ENCODE measurements around the gene TBC1D23. TPM values are rescaled to one million over a fixed set of nuclear protein-coding genes. Genes with fewer than 3 reads are reported as not detected.

The TBC1D23 gene
- total and polyA plus RNA-seq, 2 experiments from 2014 or later, result 22.4 to 34.4 TPM

DNA sequence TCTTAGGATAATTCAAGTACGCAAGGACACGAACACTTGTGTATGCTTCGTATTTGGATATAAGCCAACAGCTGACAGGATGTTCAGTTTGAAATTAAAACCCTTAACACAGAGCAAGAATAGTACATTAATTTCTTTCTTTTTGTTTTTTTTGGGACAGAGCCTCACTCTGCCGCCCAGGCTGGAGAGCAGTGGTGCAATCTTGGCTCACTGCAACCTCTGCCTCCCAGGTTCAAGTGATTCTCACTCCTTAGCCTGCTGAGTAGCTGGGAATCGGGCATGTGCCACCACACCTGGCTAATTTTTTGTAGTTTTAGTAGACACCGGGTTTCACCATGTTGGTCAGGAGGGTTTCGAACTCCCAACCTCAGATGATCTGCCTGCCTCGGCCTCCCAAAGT, 107.6 kb downstream of the TBC1D23 start:
- Histone ChIP-seq H3K9me2 (ENCODE audit: insufficient read depth) (no peaks in the 10 kb centered on the region), H3K27ac (ENCODE audit: low read depth) (no peak overlapping the region), H3K27me3 (ENCODE audit: insufficient read depth) (no peaks in the 10 kb centered on the region), H3K79me2 (replicated peaks; ENCODE audit: insufficient read depth) (no peaks in the 10 kb centered on the region), H3F3A (replicated peaks; ENCODE audit: low read depth) (no peaks in the 10 kb centered on the region), H4K20me1 (replicated peaks; ENCODE audit: insufficient read depth) (no peaks in the 10 kb centered on the region), H3K4me1 (ENCODE audit: insufficient read depth) (peaks cover 13% of the 10 kb centered on the region), H3K36me3 (ENCODE audit: insufficient read depth) (peaks cover 18% of the 10 kb centered on the region; the same call in 1 of the 2 replicates), H3K4me2 (no peak overlapping the region), H3K4me3 (no peak overlapping the region), H2AFZ (no peak overlapping the region)
- ATAC-seq, result no peak
- H3K4me1 Mint-ChIP-seq, result peaks cover 3% of the 10 kb centered on the region; the same call in 1 of the 3 replicates
- H3K9me3 Mint-ChIP-seq, result no peaks in the 10 kb centered on the region
- H3K4me3 Mint-ChIP-seq, result no peak overlapping the region
- H3K27me3 Mint-ChIP-seq (ENCODE audit: insufficient read depth, low read depth, poor library complexity), result peaks cover 2% of the 10 kb centered on the region
- peaks cover 61% of the 10 kb centered on the region for H3K36me3 Mint-ChIP-seq (ENCODE audit: low read depth)
- no peak for DNase-seq (ENCODE audit: low spot score)
- no peak overlapping the region for H3K27ac Mint-ChIP-seq
- TF ChIP-seq ZNF331 (CRISPR knock-in tag; IDR thresholded peaks at IDR 0.05; ENCODE audit: low read depth) (no peak), STAT1 (IDR thresholded peaks at IDR 0.05; ENCODE audit: unreplicated experiment) (no peak), ZNF114 (CRISPR knock-in tag; IDR thresholded peaks at IDR 0.05) (no peak), EZH2 (IDR thresholded peaks at IDR 0.05; ENCODE audit: low read depth, unreplicated experiment) (no peak), EZH2phosphoT487 (IDR thresholded peaks at IDR 0.05; ENCODE audit: unreplicated experiment) (no peak), POLR2AphosphoS5 (IDR thresholded peaks at IDR 0.05; ENCODE audit: low read depth) (no peak), NANOG (IDR thresholded peaks at IDR 0.05; ENCODE audit: borderline replicate concordance) (no peak), CREB1 (CRISPR knock-in tag; IDR thresholded peaks at IDR 0.05; ENCODE audit: low read depth) (no peak), ETS1 (IDR thresholded peaks at IDR 0.05) (no peak), CTCF (conservative IDR thresholded peaks at IDR 0.05; ENCODE audit: low read depth in 2 of 2) (no peak), JUNB (IDR thresholded peaks at IDR 0.05; ENCODE audit: unreplicated experiment) (no peak)
- TF ChIP-seq, protein P1, sequence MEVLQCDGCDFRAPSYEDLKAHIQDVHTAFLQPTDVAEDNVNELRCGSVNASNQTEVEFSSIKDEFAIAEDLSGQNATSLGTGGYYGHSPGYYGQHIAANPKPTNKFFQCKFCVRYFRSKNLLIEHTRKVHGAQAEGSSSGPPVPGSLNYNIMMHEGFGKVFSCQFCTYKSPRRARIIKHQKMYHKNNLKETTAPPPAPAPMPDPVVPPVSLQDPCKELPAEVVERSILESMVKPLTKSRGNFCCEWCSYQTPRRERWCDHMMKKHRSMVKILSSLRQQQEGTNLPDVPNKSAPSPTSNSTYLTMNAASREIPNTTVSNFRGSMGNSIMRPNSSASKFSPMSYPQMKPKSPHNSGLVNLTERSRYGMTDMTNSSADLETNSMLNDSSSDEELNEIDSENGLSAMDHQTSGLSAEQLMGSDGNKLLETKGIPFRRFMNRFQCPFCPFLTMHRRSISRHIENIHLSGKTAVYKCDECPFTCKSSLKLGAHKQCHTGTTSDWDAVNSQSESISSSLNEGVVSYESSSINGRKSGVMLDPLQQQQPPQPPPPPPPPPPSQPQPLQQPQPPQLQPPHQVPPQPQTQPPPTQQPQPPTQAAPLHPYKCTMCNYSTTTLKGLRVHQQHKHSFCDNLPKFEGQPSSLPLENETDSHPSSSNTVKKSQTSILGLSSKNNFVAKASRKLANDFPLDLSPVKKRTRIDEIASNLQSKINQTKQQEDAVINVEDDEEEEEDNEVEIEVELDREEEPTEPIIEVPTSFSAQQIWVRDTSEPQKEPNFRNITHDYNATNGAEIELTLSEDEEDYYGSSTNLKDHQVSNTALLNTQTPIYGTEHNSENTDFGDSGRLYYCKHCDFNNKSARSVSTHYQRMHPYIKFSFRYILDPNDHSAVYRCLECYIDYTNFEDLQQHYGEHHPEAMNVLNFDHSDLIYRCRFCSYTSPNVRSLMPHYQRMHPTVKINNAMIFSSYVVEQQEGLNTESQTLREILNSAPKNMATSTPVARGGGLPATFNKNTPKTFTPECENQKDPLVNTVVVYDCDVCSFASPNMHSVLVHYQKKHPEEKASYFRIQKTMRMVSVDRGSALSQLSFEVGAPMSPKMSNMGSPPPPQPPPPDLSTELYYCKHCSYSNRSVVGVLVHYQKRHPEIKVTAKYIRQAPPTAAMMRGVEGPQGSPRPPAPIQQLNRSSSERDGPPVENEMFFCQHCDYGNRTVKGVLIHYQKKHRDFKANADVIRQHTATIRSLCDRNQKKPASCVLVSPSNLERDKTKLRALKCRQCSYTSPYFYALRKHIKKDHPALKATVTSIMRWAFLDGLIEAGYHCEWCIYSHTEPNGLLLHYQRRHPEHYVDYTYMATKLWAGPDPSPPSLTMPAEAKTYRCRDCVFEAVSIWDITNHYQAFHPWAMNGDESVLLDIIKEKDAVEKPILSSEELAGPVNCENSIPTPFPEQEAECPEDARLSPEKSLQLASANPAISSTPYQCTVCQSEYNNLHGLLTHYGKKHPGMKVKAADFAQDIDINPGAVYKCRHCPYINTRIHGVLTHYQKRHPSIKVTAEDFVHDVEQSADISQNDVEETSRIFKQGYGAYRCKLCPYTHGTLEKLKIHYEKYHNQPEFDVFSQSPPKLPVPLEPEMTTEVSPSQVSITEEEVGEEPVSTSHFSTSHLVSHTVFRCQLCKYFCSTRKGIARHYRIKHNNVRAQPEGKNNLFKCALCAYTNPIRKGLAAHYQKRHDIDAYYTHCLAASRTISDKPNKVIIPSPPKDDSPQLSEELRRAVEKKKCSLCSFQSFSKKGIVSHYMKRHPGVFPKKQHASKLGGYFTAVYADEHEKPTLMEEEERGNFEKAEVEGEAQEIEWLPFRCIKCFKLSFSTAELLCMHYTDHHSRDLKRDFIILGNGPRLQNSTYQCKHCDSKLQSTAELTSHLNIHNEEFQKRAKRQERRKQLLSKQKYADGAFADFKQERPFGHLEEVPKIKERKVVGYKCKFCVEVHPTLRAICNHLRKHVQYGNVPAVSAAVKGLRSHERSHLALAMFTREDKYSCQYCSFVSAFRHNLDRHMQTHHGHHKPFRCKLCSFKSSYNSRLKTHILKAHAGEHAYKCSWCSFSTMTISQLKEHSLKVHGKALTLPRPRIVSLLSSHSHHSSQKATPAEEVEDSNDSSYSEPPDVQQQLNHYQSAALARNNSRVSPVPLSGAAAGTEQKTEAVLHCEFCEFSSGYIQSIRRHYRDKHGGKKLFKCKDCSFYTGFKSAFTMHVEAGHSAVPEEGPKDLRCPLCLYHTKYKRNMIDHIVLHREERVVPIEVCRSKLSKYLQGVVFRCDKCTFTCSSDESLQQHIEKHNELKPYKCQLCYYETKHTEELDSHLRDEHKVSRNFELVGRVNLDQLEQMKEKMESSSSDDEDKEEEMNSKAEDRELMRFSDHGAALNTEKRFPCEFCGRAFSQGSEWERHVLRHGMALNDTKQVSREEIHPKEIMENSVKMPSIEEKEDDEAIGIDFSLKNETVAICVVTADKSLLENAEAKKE (CRISPR knock-in tag; IDR thresholded peaks at IDR 0.05), result no peak
- TF ChIP-seq, protein P2, sequence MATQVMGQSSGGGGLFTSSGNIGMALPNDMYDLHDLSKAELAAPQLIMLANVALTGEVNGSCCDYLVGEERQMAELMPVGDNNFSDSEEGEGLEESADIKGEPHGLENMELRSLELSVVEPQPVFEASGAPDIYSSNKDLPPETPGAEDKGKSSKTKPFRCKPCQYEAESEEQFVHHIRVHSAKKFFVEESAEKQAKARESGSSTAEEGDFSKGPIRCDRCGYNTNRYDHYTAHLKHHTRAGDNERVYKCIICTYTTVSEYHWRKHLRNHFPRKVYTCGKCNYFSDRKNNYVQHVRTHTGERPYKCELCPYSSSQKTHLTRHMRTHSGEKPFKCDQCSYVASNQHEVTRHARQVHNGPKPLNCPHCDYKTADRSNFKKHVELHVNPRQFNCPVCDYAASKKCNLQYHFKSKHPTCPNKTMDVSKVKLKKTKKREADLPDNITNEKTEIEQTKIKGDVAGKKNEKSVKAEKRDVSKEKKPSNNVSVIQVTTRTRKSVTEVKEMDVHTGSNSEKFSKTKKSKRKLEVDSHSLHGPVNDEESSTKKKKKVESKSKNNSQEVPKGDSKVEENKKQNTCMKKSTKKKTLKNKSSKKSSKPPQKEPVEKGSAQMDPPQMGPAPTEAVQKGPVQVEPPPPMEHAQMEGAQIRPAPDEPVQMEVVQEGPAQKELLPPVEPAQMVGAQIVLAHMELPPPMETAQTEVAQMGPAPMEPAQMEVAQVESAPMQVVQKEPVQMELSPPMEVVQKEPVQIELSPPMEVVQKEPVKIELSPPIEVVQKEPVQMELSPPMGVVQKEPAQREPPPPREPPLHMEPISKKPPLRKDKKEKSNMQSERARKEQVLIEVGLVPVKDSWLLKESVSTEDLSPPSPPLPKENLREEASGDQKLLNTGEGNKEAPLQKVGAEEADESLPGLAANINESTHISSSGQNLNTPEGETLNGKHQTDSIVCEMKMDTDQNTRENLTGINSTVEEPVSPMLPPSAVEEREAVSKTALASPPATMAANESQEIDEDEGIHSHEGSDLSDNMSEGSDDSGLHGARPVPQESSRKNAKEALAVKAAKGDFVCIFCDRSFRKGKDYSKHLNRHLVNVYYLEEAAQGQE (IDR thresholded peaks at IDR 0.05; ENCODE audit: unreplicated experiment), result no peak

Measured in GM23338 (cell line).